Gastroesophageal sphincter (tissue), 3 donors: ENCODE data around the gene RAB3C.

ENCODE experiments used
- EP300 ChIP-seq: sonication (generic); formaldehyde crosslinking; IDR thresholded peaks from one replicate; pipeline ENCODE4 v1.6.1; 2017; ENCODE audit warnings: antibody characterized with exemption, mild to moderate bottlenecking
- POLR2A ChIP-seq, 2 donors: fragments of 450-650 bp; IDR thresholded peaks; one replicate each; pipeline ENCODE4 v1.6.1; 2017; ENCODE audit warnings: antibody characterized with exemption in 2 of 2, mild to moderate bottlenecking in 2 of 2, moderate library complexity in 1 of 2
- POLR2AphosphoS5 ChIP-seq: sonication (generic); formaldehyde crosslinking; IDR thresholded peaks from one replicate; pipeline ENCODE4 v1.6.1; 2017; ENCODE audit warnings: antibody characterized with exemption
- TF ChIP-seq, protein P1 (sequence below), 4 experiments: fragments of 200-600 bp in 2 of 4; fragments of 450-650 bp in 2 of 4; sonication (generic) in 1 of 4; IDR thresholded peaks; one replicate each; pipeline ENCODE4 v1.5.1; 2017 to 2019; ENCODE audit warnings: antibody characterized with exemption in 4 of 4, mild to moderate bottlenecking in 2 of 4, moderate library complexity in 2 of 4

DNA sequence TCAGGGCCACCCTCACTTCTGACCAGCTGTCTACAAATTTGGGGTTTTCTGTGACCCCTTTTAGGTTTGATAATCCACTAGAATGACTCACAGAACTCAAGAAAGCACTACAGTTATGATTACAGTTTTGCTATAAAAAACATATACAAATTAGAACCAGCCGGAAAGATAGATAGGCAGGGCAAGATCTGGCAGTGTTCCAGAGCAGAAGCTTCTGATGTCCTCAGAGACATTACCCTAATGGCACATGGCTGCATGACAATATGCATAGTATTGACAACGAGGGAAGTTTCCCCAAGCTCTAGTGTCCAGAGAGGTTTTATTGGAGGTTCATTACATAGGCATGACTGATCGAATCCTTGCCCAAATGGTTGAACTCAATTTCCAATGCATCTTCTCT, 158.1 kb downstream of the RAB3C start:
- no peak for TF ChIP-seq EP300
- no peak for TF ChIP-seq POLR2AphosphoS5
- TF ChIP-seq, protein P1, sequence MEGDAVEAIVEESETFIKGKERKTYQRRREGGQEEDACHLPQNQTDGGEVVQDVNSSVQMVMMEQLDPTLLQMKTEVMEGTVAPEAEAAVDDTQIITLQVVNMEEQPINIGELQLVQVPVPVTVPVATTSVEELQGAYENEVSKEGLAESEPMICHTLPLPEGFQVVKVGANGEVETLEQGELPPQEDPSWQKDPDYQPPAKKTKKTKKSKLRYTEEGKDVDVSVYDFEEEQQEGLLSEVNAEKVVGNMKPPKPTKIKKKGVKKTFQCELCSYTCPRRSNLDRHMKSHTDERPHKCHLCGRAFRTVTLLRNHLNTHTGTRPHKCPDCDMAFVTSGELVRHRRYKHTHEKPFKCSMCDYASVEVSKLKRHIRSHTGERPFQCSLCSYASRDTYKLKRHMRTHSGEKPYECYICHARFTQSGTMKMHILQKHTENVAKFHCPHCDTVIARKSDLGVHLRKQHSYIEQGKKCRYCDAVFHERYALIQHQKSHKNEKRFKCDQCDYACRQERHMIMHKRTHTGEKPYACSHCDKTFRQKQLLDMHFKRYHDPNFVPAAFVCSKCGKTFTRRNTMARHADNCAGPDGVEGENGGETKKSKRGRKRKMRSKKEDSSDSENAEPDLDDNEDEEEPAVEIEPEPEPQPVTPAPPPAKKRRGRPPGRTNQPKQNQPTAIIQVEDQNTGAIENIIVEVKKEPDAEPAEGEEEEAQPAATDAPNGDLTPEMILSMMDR (IDR thresholded peaks at IDR 0.05): no peak
- TF ChIP-seq POLR2A (IDR thresholded peaks at IDR 0.05): no peak
